MCF 10A (cell line): ENCODE measurements around the gene CDC42EP5. TPM values are rescaled to one million over a fixed set of nuclear protein-coding genes. Genes with fewer than 3 reads are reported as not detected.

Experiments
- BruUV-seq: library from RNA; stranded (reverse); fragments of 400-500 nt; replicated peaks from 2 replicates; lab custom pipeline; 2021; lab: Mats Ljungman, UMichigan
- CTCF ChIA-PET: fragments of 300-600 bp; sonication (Branson Sonifier 250); formaldehyde crosslinking; extraction: SDS; loops from one replicate; lab custom pipeline; 2021; ENCODE audit warnings: antibody characterized with exemption, inconsistent platforms; lab: Yijun Ruan, JAX
- POLR2A ChIA-PET: fragments of 300-600, 350-650 bp; sonication (Branson Sonifier 250); formaldehyde crosslinking; extraction: SDS; loops from one replicate; lab custom pipeline; 2020; ENCODE audit warnings: antibody characterized with exemption, inconsistent platforms; lab: Yijun Ruan, JAX
- DNase-seq: peaks from one replicate; pipeline ENCODE4 v3.0.0-alpha.2; 2018; ENCODE audit not compliant: unreplicated experiment
- H3K27ac Mint-ChIP-seq: one replicate; pipeline ENCODE4 v1.8.0; 2022; ENCODE audit warnings: mild to moderate bottlenecking, low read depth, mixed read lengths; ENCODE audit not compliant: unreplicated experiment
- H3K27me3 Mint-ChIP-seq: one replicate; pipeline ENCODE4 v1.8.0; 2022; ENCODE audit warnings: mixed read lengths; ENCODE audit not compliant: insufficient read depth, unreplicated experiment
- H3K36me3 Mint-ChIP-seq: one replicate; pipeline ENCODE4 v1.8.0; 2022; ENCODE audit warnings: mild to moderate bottlenecking, moderate library complexity, mixed read lengths; ENCODE audit not compliant: insufficient read depth, unreplicated experiment
- H3K4me1 Mint-ChIP-seq: one replicate; pipeline ENCODE4 v1.8.0; 2022; ENCODE audit warnings: mixed read lengths; ENCODE audit not compliant: insufficient read depth, unreplicated experiment
- H3K4me3 Mint-ChIP-seq: one replicate; pipeline ENCODE4 v1.8.0; 2022; ENCODE audit warnings: mild to moderate bottlenecking, moderate library complexity, mixed read lengths; ENCODE audit not compliant: unreplicated experiment
- H3K9me3 Mint-ChIP-seq: one replicate; pipeline ENCODE4 v1.8.0; 2022; ENCODE audit warnings: mixed read lengths; ENCODE audit not compliant: unreplicated experiment
- CTCF ChIP-seq: fragments of 200-600 bp; IDR thresholded peaks from one replicate; pipeline ENCODE4 v1.8.0; 2022; ENCODE audit warnings: antibody characterized with exemption, mild to moderate bottlenecking; ENCODE audit not compliant: unreplicated experiment
- intact Hi-C: fragments of 100-400 bp; cut with micrococcal nuclease; formaldehyde crosslinking; loops from 2 replicates; pipeline ENCODE4 v1.14.1; 2022
- total RNA-seq: library from RNA; stranded (reverse); gene quantifications from 2 replicates; pipeline ENCODE4 v1.2.3, GENCODE V29; 2022

Gene CDC42EP5
- total RNA-seq, 1 experiment from 2014 or later: 3.0 TPM

GRCh38 chr19:54420068-54420382 is 53.1 kb downstream of the CDC42EP5 start:
- peaks cover 7% of the 10 kb centered on the region for H3K9me3 Mint-ChIP-seq
- no peak overlapping the region for H3K4me3 Mint-ChIP-seq
- no TSS peak for BruUV-seq
- ChIA-PET CTCF (interaction anchor here (0.5 to 2.0 kb wide), 3 partner anchors 19 to 59 kb away, joined by 3 to 10 read pairs (median 3); no protein-coding TSS in a partner anchor), POLR2A (interaction anchor here (0.6 kb wide), 1 partner anchor 260 kb away, joined by 4 read pairs; no protein-coding TSS in a partner anchor)
- no peak for TF ChIP-seq CTCF
- H3K36me3 Mint-ChIP-seq: no peaks in the 10 kb centered on the region
- intact Hi-C loops: no loop called here
- no peak for DNase-seq
- no peaks in the 10 kb centered on the region for H3K4me1 Mint-ChIP-seq
- peaks cover 14% of the 10 kb centered on the region for H3K27me3 Mint-ChIP-seq
- H3K27ac Mint-ChIP-seq: no peak overlapping the region

- Mint-ChIP-seq H3K27ac (no peak overlapping the region), H3K27me3 (peaks cover 18% of the 10 kb centered on the region), H3K36me3 (no peaks in the 10 kb centered on the region), H3K4me1 (no peaks in the 10 kb centered on the region), H3K4me3 (no peak overlapping the region), H3K9me3 (peaks cover 11% of the 10 kb centered on the region)
- TF ChIP-seq CTCF: no peak
- no TSS peak for BruUV-seq
- intact Hi-C loops: no loop called here
- no peak for DNase-seq
- ChIA-PET CTCF (interaction anchor here (0.5 to 2.0 kb wide), 4 partner anchors 27 to 1677 kb away, joined by 3 to 10 read pairs (median 3); no protein-coding TSS in a partner anchor), POLR2A (no interaction called here)
These were observed 53.9 kb downstream of the CDC42EP5 start for GRCh38 chr19:54418930-54419800.

GRCh38 chr19:54418030-54418929 is 54.8 kb downstream of the CDC42EP5 start:
- intact Hi-C loops: no loop called here
- H3K4me3 Mint-ChIP-seq: no peak overlapping the region
- no peak for DNase-seq
- no peaks in the 10 kb centered on the region for H3K4me1 Mint-ChIP-seq
- TF ChIP-seq CTCF: no peak
- BruUV-seq: no TSS peak
- H3K27ac Mint-ChIP-seq: no peak overlapping the region
- POLR2A ChIA-PET: no interaction called here
- H3K36me3 Mint-ChIP-seq: no peaks in the 10 kb centered on the region
- H3K9me3 Mint-ChIP-seq: peaks cover 20% of the 10 kb centered on the region
- H3K27me3 Mint-ChIP-seq: peaks cover 27% of the 10 kb centered on the region
- CTCF ChIA-PET: interaction anchor here (0.7 to 2.0 kb wide), 2 partner anchors 27 to 28 kb away, joined by 3 to 10 read pairs; no protein-coding TSS in a partner anchor
